HepG2 (cell line): ENCODE measurements around the gene RTEL1. TPM values are rescaled to one million over a fixed set of nuclear protein-coding genes. Genes with fewer than 3 reads are reported as not detected.
A peak's percentile ranks its signal among the peaks of the same experiment; 100 is the strongest.

Source experiments
- ARID2 ChIP-seq: sonication (generic); formaldehyde crosslinking; IDR thresholded peaks from 2 replicates; pipeline ENCODE4 v1.8.1; 2022; ENCODE audit warnings: mild to moderate bottlenecking, missing genetic modification reagents, borderline replicate concordance
- ARNT2 ChIP-seq: sonication (generic); formaldehyde crosslinking; IDR thresholded peaks from 2 replicates; pipeline ENCODE4 v1.8.0; 2022; ENCODE audit warnings: mild to moderate bottlenecking, low read depth, missing genetic modification reagents, moderate library complexity
- ASH2L ChIP-seq: fragments of 300-600, 200-600 bp; sonication (generic); IDR thresholded peaks from 2 replicates; pipeline ENCODE4 v1.7.0; 2017; ENCODE audit warnings: low read depth, mild to moderate bottlenecking, moderate library complexity, mixed read lengths, low read length; ENCODE audit not compliant: insufficient read length
- BRF2 ChIP-seq: sonication (generic); formaldehyde crosslinking; IDR thresholded peaks from 2 replicates; pipeline ENCODE4 v1.8.1; 2022; ENCODE audit warnings: mild to moderate bottlenecking, missing genetic modification reagents
- HNRNPH1 ChIP-seq: fragments of 200-400 bp; formaldehyde crosslinking; optimal IDR thresholded peaks from 2 replicates; pipeline ENCODE3; 2017; ENCODE audit warnings: mild to moderate bottlenecking, low read depth, low read length
- ISX ChIP-seq: sonication (generic); formaldehyde crosslinking; conservative IDR thresholded peaks from 2 replicates; pipeline ENCODE4 v1.5.0; 2020; ENCODE audit warnings: missing genetic modification reagents
- MAFK ChIP-seq, 2 experiments: IDR thresholded peaks in 1 of 2; conservative IDR thresholded peaks in 1 of 2; 2 replicates each; pipeline ENCODE4 v1.6.1; 2011; ENCODE audit warnings: improper control_type of control experiment in 2 of 2, low read length in 2 of 2
- MED1 ChIP-seq: sonication (generic); formaldehyde crosslinking; IDR thresholded peaks from 2 replicates; pipeline ENCODE4 v1.4.0; 2020; ENCODE audit warnings: missing genetic modification reagents
- MXD1 ChIP-seq: sonication (generic); formaldehyde crosslinking; IDR thresholded peaks from 2 replicates; pipeline ENCODE4 v1.4.0; 2020; ENCODE audit warnings: mild to moderate bottlenecking, missing genetic modification reagents
- NRL ChIP-seq: sonication (generic); formaldehyde crosslinking; IDR thresholded peaks from 2 replicates; pipeline ENCODE4 v1.5.0; 2020; ENCODE audit warnings: missing genetic modification reagents, mild to moderate bottlenecking, moderate library complexity, borderline replicate concordance
- POGZ ChIP-seq: sonication (generic); formaldehyde crosslinking; IDR thresholded peaks from 2 replicates; pipeline ENCODE4 v1.4.0; 2020; ENCODE audit warnings: mild to moderate bottlenecking, missing genetic modification reagents
- POLR2A ChIP-seq, 2 experiments: IDR thresholded peaks; 2 replicates each; pipeline ENCODE4 v1.6.1; 2011; ENCODE audit warnings: low read depth in 2 of 2, low read length in 2 of 2, mild to moderate bottlenecking in 1 of 2, moderate library complexity in 1 of 2; ENCODE audit not compliant: insufficient read depth in 1 of 2
- REXO4 ChIP-seq: sonication (generic); formaldehyde crosslinking; IDR thresholded peaks from 2 replicates; pipeline ENCODE4 v1.8.0; 2022; ENCODE audit warnings: missing genetic modification reagents, mild to moderate bottlenecking, borderline replicate concordance
- SAFB2 ChIP-seq: sonication (generic); formaldehyde crosslinking; IDR thresholded peaks from 2 replicates; pipeline ENCODE4 v1.5.1; 2020; ENCODE audit warnings: missing genetic modification reagents, low read depth, mild to moderate bottlenecking, borderline replicate concordance
- TBL1XR1 ChIP-seq: fragments of 150-350 bp; IDR thresholded peaks from 2 replicates; pipeline ENCODE4 v1.6.1; 2014; ENCODE audit warnings: borderline replicate concordance, low read length; ENCODE audit not compliant: partially characterized antibody
- TBP ChIP-seq: sonication (generic); formaldehyde crosslinking; IDR thresholded peaks from 2 replicates; pipeline ENCODE4 v1.5.0; 2020; ENCODE audit warnings: missing genetic modification reagents
- TEAD3 ChIP-seq: optimal IDR thresholded peaks from 2 replicates; pipeline ENCODE3; 2016; ENCODE audit warnings: borderline replicate concordance
- THAP7 ChIP-seq: sonication (generic); formaldehyde crosslinking; IDR thresholded peaks from 2 replicates; pipeline ENCODE4 v1.8.1; 2023; ENCODE audit warnings: mild to moderate bottlenecking, missing genetic modification reagents
- THRA ChIP-seq: sonication (generic); formaldehyde crosslinking; IDR thresholded peaks from 2 replicates; pipeline ENCODE4 v1.4.0; 2020; ENCODE audit warnings: missing genetic modification reagents, borderline replicate concordance
- XBP1 ChIP-seq: sonication (generic); formaldehyde crosslinking; IDR thresholded peaks from 2 replicates; pipeline ENCODE4 v1.5.0; 2020; ENCODE audit warnings: missing genetic modification reagents
- YEATS4 ChIP-seq: sonication (generic); formaldehyde crosslinking; IDR thresholded peaks from 2 replicates; pipeline ENCODE4 v1.4.0; 2020; ENCODE audit warnings: missing genetic modification reagents, borderline replicate concordance
- ZNF207 ChIP-seq: fragments of 450-650 bp; IDR thresholded peaks from 2 replicates; pipeline ENCODE4 v1.6.1; 2016; ENCODE audit warnings: antibody characterized with exemption, borderline replicate concordance
- ZNF431 ChIP-seq: sonication (generic); formaldehyde crosslinking; IDR thresholded peaks from 2 replicates; pipeline ENCODE4 v1.9.0; 2022; ENCODE audit warnings: missing genetic modification reagents, low read depth, mild to moderate bottlenecking, borderline replicate concordance
- ZNF547 ChIP-seq: sonication (generic); formaldehyde crosslinking; IDR thresholded peaks from 2 replicates; pipeline ENCODE4 v1.5.1; 2020; ENCODE audit warnings: mild to moderate bottlenecking, missing genetic modification reagents
- ZNF556 ChIP-seq: sonication (generic); formaldehyde crosslinking; IDR thresholded peaks from 2 replicates; pipeline ENCODE4 v1.4.0; 2020; ENCODE audit warnings: mild to moderate bottlenecking, missing genetic modification reagents, borderline replicate concordance
- ZNF589 ChIP-seq: sonication (generic); formaldehyde crosslinking; conservative IDR thresholded peaks from 2 replicates; pipeline ENCODE4 v1.8.0; 2022; ENCODE audit warnings: mild to moderate bottlenecking, moderate library complexity, missing genetic modification reagents
- ZNF724P ChIP-seq: sonication (generic); formaldehyde crosslinking; IDR thresholded peaks from 2 replicates; pipeline ENCODE4 v1.8.0; 2022; ENCODE audit warnings: missing genetic modification reagents, borderline replicate concordance
- ZNF792 ChIP-seq: IDR thresholded peaks from 2 replicates; pipeline ENCODE4 v1.6.1; 2016
- ZNF891 ChIP-seq: sonication (generic); formaldehyde crosslinking; IDR thresholded peaks from 2 replicates; pipeline ENCODE4 v1.5.0; 2020; ENCODE audit warnings: mild to moderate bottlenecking, missing genetic modification reagents
- polyA plus RNA-seq, 8 experiments: library from polyadenylated mRNA; depleted of rRNA in 3 of 8; stranded (reverse) in 7 of 8; unstranded in 1 of 8; fragments of >200 nt; fragmentation: Illumina TruSeq in 4 of 8; extraction: Trizol in 4 of 8; gene quantifications; 2 replicates each; pipeline versions ENCODE4 v1.2.1 to v1.2.3, GENCODE V29; 2011 to 2016; ENCODE audit warnings: low read depth in 4 of 8, missing spikeins in 1 of 8, mixed read lengths in 1 of 8; ENCODE audit not compliant: insufficient read depth in 1 of 8
- total RNA-seq, 5 experiments: library from RNA; depleted of rRNA; stranded (reverse); fragments of >200 nt; fragmentation: Illumina TruSeq; extraction: Trizol; gene quantifications; 2 replicates each; pipeline ENCODE4 v1.2.3, GENCODE V29; 2016; ENCODE audit warnings: low read depth in 1 of 5

The RTEL1 gene
- total and polyA plus RNA-seq, 2 of the 13 experiments (the other 11 are each of a cell fraction or from before 2014, with no cell fraction given), result 21.8 to 36.4 TPM

- 0 out of 2 replicates have a peak, but pooled peaks have one; percentile 2 for TF ChIP-seq MXD1 (CRISPR knock-in tag)
- no peak for TF ChIP-seq MAFK (conservative IDR thresholded peaks at IDR 0.05 in 1 of 2, IDR thresholded peaks at IDR 0.05 in 1 of 2; ENCODE audit: low read length in 2 of 2)
- TF ChIP-seq POGZ (CRISPR knock-in tag), result no peak
- TF ChIP-seq TBP (CRISPR knock-in tag), result no peak
- peak in 1 of 2 experiments; percentile 48; a peak in 2 of 4 replicates for TF ChIP-seq POLR2A (IDR thresholded peaks at IDR 0.05; ENCODE audit: insufficient read depth in 1 of 2, low read depth in 2 of 2, low read length in 2 of 2)
- TF ChIP-seq ZNF891, result no peak
- TF ChIP-seq XBP1 (CRISPR knock-in tag), result no peak
- no peak for TF ChIP-seq ZNF792 (CRISPR knock-in tag)
- TF ChIP-seq ISX, result no peak
- no peak for TF ChIP-seq REXO4 (CRISPR knock-in tag)
- no peak for TF ChIP-seq SAFB2
- no peak for TF ChIP-seq ZNF724P (CRISPR knock-in tag)
- no peak for TF ChIP-seq ZNF207
- no peak for TF ChIP-seq ARNT2 (CRISPR knock-in tag)
- no peak for TF ChIP-seq THAP7 (CRISPR knock-in tag)
- no peak for TF ChIP-seq TEAD3 (CRISPR knock-in tag)
- TF ChIP-seq HNRNPH1, result peak; percentile 1
- no peak for TF ChIP-seq MED1 (CRISPR knock-in tag)
- no peak for TF ChIP-seq ARID2 (CRISPR knock-in tag)
- TF ChIP-seq YEATS4 (CRISPR knock-in tag), result no peak
- TF ChIP-seq ASH2L, result no peak
- TF ChIP-seq THRA, result no peak
- 0 out of 2 replicates have a peak, but pooled peaks have one; percentile 29 for TF ChIP-seq ZNF547 (CRISPR knock-in tag)
- no peak for TF ChIP-seq ZNF589 (CRISPR knock-in tag)
- TF ChIP-seq ZNF556 (CRISPR knock-in tag), result no peak
- TF ChIP-seq ZNF431 (CRISPR knock-in tag), result no peak
- 0 out of 2 replicates have a peak, but pooled peaks have one; percentile 20 for TF ChIP-seq NRL (CRISPR knock-in tag)
- no peak for TF ChIP-seq TBL1XR1
- TF ChIP-seq BRF2, result no peak
These were observed 40.8 kb downstream of the RTEL1 start (continued) for GRCh38 chr20:63698739-63699465.
